Cardiac muscle cell (in vitro differentiated cells and primary cell): ENCODE measurements around the gene MOCS3. TPM values are rescaled to one million over a fixed set of nuclear protein-coding genes. Genes with fewer than 3 reads are reported as not detected.

Experiments
- DNase-seq, 2 donors: peaks; one replicate each; pipeline versions ENCODE4 v3.0.0 to v3.0.0-alpha.2; 2010 to 2017; ENCODE audit warnings: low read depth in 1 of 2, low spot score in 1 of 2
- H3K27ac ChIP-seq: fragments of 200-600 bp; sonication (generic); 2 replicates; pipeline ENCODE4 v1.5.1; 2016
- H3K27me3 ChIP-seq: fragments of 200-600 bp; sonication (generic); 2 replicates; pipeline ENCODE4 v1.6.0; 2016; ENCODE audit warnings: control low read depth
- H3K36me3 ChIP-seq: fragments of 200-600 bp; sonication (generic); 2 replicates; pipeline ENCODE4 v1.5.1; 2016; ENCODE audit warnings: control low read depth
- H3K4me1 ChIP-seq: fragments of 200-600 bp; sonication (generic); 2 replicates; pipeline ENCODE4 v1.8.1; 2017; ENCODE audit warnings: low read depth, mild to moderate bottlenecking, mixed run types
- H3K4me3 ChIP-seq: fragments of 200-600 bp; sonication (generic); 2 replicates; pipeline ENCODE4 v1.5.1; 2016; ENCODE audit warnings: mild to moderate bottlenecking
- H3K9me3 ChIP-seq: fragments of 200-600 bp; sonication (generic); 2 replicates; pipeline ENCODE4 v1.5.1; 2017; ENCODE audit warnings: low read depth, mild to moderate bottlenecking, control low read depth
- polyA plus RNA-seq: library from polyadenylated mRNA; unstranded; fragments of >200 nt; fragmentation: Nextera tagmentation; extraction: Ambion mirVana; gene quantifications from 2 replicates; pipeline ENCODE4 v1.2.1, GENCODE V29; 2016
- total RNA-seq: library from RNA; depleted of rRNA; stranded (reverse); fragments of >200 nt; gene quantifications from 2 replicates; pipeline ENCODE4 v1.2.3, GENCODE V29; 2016
- TF ChIP-seq, protein P1 (sequence below): IDR thresholded peaks from 2 replicates; pipeline ENCODE4 v1.5.1; 2012; ENCODE audit warnings: low read depth, mild to moderate bottlenecking, low read length

MOCS3 gene
- total and polyA plus RNA-seq, 2 experiments from 2014 or later, result 6.2 to 9.4 TPM

DNA sequence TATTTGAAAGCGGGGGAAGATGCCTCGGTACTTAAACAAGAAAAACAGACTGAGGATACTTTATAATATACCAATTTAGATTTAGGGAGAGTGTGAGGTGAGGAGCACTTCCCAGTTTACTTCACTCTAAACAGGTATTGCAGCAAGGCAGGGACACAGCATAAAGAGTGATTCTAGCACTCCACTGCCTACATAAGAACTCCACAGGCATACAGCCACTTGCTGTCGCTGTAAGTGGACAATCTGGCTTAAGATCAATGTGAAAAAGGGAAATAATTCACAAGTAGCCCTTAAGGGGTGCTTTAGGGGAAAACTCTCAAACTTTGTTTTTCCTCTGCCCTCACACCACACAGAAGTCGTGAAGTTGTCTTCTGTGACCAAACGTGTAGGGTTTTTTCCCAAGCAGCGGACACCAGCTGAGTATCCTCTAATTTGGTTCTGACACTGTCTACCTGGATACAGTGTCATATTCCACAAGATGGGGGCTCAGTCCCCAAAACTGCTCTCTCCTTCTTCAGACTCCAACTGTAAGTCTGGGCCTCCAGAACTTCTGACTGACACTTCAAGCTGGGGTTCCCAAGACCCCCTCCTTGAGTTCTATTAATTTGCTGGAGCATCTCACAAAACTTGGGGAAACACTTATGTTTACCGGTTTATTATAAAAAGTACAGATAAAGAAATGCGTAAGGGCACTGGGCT, 36.7 kb upstream of the MOCS3 start:
- Histone ChIP-seq H3K27me3 (no peaks in the 10 kb centered on the region), H3K4me3 (no peak overlapping the region), H3K36me3 (peaks cover 12% of the 10 kb centered on the region), H3K27ac (no peak overlapping the region), H3K4me1 (peaks cover 17% of the 10 kb centered on the region), H3K9me3 (no peaks in the 10 kb centered on the region)
- no peak for DNase-seq
- TF ChIP-seq, protein P1, sequence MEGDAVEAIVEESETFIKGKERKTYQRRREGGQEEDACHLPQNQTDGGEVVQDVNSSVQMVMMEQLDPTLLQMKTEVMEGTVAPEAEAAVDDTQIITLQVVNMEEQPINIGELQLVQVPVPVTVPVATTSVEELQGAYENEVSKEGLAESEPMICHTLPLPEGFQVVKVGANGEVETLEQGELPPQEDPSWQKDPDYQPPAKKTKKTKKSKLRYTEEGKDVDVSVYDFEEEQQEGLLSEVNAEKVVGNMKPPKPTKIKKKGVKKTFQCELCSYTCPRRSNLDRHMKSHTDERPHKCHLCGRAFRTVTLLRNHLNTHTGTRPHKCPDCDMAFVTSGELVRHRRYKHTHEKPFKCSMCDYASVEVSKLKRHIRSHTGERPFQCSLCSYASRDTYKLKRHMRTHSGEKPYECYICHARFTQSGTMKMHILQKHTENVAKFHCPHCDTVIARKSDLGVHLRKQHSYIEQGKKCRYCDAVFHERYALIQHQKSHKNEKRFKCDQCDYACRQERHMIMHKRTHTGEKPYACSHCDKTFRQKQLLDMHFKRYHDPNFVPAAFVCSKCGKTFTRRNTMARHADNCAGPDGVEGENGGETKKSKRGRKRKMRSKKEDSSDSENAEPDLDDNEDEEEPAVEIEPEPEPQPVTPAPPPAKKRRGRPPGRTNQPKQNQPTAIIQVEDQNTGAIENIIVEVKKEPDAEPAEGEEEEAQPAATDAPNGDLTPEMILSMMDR, result no peak

DNA sequence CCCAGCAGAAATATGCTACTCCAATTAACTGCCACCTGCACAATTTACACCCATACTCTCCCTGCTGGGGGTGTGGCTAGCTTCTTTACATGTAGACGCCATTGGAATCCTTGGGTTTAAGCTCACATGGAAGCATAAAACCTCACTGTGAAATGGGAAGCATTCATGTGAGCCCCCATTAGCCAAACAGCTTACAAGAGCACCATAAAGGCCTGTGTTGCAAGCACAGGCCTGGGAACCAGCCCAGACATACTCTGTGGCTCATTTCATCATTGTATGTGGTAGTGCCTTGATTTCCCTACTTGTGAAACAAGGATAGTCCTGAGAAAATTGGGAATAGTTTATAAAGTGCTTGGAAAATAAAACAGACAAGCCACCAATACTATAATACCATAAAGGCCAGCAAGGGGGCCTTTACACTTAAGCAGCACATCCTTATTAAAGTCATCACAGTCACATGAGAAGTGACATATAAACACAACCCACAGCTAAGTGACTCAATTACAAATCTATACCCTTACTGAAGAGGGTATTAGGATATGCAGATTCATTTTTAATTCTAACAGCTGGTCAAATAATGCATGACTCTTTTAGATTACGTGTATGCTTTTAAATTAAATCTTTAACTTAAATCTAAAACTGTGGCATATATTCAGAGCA, 34.2 kb upstream of the MOCS3 start:
- TF ChIP-seq, protein P1, result no peak
- Histone ChIP-seq H3K4me3 (no peak overlapping the region), H3K27ac (peak overlapping the region; percentile 12), H3K9me3 (no peaks in the 10 kb centered on the region), H3K4me1 (peaks cover 33% of the 10 kb centered on the region), H3K36me3 (peaks cover 21% of the 10 kb centered on the region), H3K27me3 (no peaks in the 10 kb centered on the region)
- peak in 1 of 2 donors; percentile 41 for DNase-seq

DNA sequence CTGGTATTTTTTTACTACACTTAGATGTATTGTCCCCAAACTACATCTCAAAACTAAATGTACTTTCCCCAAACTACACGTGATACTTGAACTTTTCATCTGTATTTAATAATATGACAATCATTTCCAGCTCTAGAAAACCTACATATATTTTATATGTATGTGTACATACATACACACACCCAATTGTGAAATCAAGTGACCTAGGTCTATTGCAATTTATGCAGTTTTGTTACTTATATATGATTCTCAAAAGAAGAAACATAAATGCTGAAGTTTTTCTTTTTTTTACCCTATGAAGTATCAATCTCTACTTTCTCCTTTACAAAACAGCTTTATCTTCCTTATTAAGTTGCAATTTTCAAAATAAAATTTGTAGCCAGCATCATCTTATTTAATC, 32.1 kb upstream of the MOCS3 start:
- Histone ChIP-seq H3K4me3 (no peak overlapping the region), H3K4me1 (peaks cover 33% of the 10 kb centered on the region), H3K27ac (no peak overlapping the region), H3K36me3 (peaks cover 21% of the 10 kb centered on the region), H3K9me3 (no peaks in the 10 kb centered on the region), H3K27me3 (no peaks in the 10 kb centered on the region)
- no peak for DNase-seq
- TF ChIP-seq, protein P1, result no peak

DNA sequence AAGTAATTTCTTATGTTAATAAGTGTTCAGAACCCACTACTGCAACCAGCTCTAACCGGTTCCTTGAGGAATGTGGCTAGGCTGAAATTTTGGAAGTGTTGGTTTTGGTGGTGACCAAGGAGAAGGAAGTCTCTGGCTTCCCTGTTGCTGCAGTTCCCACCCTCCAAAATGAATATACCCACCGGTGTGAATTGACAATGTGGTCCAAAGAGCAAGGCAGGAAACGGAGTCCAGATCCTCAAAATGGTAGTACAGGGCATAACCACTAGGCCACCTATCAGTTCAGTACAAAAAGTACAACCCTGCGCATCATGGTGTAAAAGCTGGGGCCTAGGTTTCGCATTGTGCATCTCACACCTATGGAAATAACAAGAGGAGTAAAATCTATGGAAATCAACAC, 30.1 kb upstream of the MOCS3 start:
- H3K9me3 ChIP-seq, result no peaks in the 10 kb centered on the region
- H3K4me1 ChIP-seq, result peaks cover 38% of the 10 kb centered on the region
- no peak overlapping the region for H3K27ac ChIP-seq
- peak overlapping the region; percentile 93 for H3K4me3 ChIP-seq
- H3K27me3 ChIP-seq, result no peaks in the 10 kb centered on the region
- DNase-seq, result no peak
- peaks cover 16% of the 10 kb centered on the region for H3K36me3 ChIP-seq
- TF ChIP-seq, protein P1, result no peak

DNA sequence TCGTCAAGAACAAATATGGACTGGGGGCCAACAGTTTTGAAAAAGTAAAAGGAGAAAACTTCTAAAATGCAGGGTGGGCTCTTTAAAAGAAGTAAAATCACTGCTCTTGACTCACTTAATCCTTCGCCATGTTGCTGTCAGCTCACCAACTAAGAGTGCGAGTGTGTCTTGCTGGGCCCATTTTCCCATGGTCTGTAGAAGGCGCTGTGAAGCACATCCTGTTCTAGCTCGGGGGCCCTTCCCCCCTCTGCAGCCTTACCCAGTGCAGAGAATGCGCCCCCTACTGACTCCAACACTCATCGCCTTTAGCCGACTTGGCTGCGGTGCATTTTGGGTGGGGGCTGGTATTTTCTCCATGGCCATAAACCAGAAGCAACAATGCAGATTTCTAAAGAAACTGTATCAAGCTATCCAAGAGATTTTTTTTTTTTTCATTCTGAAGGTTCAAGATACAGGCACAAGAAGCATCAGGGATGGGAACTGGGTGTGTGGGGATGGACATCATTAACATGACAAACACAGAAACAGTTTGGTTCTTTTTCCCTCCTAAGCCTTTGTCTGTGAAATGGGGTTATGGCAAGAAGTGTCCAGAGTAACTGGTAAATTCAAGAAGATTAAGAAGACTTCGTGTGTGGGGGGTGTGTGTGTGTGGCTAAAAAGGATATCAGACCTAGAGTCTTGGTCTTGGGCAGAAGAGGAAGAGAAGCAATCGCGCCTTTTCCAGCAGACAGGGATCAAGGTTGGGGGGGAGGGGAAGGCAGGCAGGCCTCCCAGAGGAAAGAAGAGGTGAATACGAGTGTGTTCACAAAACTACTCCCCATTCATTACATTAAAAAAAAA, 29.1 kb upstream of the MOCS3 start:
- TF ChIP-seq, protein P1, result peak; percentile 99
- Histone ChIP-seq H3K36me3 (peaks cover 19% of the 10 kb centered on the region), H3K9me3 (no peaks in the 10 kb centered on the region), H3K4me3 (peak overlapping the region; percentile 93), H3K27me3 (no peaks in the 10 kb centered on the region), H3K4me1 (peaks cover 38% of the 10 kb centered on the region), H3K27ac (peak overlapping the region; percentile 87)
- peak; percentile 97 for DNase-seq
